Measurements from ENCODE around the gene CAMTA1.
A peak's percentile ranks its signal among the peaks of the same experiment; 100 is the strongest.

The CAMTA1 gene

DNA sequence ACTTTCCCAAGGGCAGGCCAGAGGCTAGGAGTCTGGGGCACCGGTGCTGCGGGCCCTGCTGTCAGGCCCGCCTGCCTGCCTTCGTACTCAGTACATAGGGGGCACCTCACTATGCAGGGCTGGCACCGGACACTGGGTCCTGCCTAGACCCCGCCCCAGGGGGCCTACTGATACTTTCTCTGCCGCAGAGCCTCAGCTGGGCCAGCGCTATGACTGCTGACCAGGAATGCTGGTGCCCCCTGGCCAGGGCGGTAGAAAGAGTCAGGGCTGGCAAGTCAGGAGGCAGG lies 857.1 kb downstream of the CAMTA1 start:
- no peak for DNase-seq

- no peak for DNase-seq
Observed at GRCh38 chr1:7642781-7643529, 857.7 kb downstream of the CAMTA1 start.

DNA sequence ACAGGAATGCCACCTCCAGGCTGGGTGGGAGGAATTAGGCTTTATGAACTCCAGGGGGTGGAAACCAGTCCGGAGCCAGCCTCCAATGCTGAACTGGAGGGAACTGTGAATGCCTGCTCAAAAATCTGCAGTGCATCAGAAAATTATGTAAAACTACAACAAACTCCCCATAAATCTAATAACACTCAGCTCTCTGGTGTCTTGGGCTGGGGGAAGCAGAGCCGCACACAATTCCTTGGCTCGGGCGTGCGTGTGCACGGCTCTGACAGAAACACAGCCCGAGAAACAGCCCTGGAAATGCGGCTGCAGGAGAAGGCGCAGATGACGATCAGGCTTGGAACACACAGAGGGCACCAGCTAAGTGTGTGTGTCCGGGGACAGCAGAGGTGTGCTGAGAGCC lies 858.3 kb downstream of the CAMTA1 start:
- DNase-seq, result no peak

GRCh38 chr1:7644086-7644485 lies 858.8 kb downstream of the CAMTA1 start:
- no peak for DNase-seq

GRCh38 chr1:7644961-7645750 lies 859.9 kb downstream of the CAMTA1 start:
- DNase-seq, result peak; percentile 86

GRCh38 chr1:7645751-7646048 lies 860.4 kb downstream of the CAMTA1 start:
- DNase-seq, result no peak

DNA sequence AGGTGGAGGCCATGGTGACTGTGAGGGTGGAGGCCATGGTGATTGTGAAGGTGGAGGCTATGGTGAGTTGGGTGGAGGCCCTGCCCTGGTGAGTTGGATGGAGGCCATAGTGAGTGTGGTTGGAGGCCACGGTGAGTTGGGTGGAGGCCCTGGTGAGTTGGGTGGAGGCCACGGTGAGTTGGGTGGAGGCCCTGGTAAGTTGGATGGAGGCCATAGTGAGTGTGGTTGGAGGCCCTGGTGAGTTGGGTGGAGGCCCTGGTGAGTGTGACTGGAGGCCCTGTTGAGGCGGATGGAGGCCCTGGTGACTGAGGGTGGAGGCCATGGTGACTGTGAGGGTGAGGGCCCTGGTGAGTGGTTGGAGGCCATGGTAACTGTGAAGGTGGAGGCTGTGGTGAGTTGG lies 860.9 kb downstream of the CAMTA1 start:
- DNase-seq, result no peak

DNA sequence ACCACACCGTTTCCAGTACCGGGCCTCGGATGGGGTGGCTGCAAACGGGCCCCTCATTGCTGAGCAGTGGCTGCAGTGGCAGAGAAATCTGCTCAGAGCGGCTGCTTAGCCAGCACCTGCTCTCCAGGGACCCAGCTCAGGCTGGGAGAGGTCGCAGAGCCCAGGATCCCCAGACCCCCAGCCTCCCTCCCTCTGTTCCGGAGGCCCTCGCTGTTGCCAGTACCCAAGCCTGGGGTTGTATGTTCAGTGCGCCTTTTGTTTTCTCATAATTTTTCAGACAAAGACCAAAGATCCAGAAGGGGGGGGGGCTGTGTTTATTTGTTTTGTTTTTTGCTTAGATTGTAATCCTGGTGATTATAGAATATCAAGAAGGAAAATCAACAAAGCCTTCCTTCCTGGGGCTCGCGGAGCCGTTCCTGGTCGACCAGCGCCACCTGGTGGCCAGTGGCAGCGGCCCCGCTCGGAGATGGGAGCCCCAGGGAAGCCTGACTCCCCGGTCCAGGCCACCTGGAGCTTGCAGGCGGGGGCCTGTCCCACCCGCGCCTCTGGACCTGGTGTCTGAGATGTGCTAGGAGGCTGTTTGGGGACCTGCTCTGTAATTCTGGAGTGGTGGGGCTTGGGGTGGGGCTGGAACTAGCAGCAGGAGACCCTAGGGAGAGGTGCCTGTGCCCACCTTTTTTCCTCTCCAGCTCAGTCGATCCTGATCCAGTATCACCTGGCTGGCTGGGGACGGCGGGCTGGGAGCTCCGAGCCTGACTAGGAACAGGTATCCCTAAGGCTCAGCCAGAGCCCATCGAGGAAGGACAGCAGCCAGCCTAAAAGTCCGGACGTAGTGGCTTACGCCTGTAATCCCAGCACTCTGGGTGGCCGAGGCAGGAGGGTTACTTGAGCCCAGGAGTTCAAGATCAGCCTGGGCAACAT lies 862.0 kb downstream of the CAMTA1 start:
- no peak for DNase-seq

- DNase-seq, result no peak
Observed at GRCh38 chr1:7648761-7649384, 863.6 kb downstream of the CAMTA1 start.

DNA sequence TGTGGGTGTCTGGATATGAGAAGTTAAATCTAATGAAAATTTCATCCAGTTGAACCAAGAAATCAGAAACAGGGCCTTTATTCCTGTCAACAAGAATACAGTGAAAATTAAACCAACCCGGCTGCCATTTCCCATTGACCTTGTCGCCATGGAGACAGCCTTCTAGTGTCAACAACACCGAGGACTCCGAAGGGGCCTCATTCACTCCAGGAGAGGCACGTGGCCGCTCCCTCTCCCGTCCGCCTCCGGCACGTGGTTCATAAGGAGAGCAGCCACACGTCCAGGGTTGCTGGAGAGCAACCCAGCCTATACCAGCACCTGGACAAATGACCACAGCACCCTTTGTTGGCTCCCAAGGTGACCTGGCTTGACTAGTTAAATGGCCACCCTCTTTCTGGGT lies 865.5 kb downstream of the CAMTA1 start:
- peak; percentile 15 for DNase-seq

DNA sequence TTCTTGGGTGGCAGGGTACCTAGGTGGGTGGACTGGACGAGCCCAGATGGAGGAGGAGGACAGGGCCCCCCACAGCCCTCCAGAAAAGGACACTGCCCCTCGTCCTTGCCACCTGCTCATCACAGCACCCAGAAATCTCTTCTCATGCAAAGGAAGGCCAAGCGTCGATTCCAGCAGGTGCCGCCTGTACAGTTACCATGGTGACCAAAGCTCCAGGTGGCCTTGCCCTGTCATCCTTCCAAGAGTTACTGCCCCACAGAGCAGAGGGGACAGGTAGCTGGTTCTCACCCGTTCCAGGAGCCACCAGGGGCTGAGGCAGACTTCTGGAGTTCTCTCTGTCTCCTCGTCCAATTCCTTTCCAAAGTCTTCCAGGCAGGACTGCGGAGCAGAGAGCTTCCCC lies 865.9 kb downstream of the CAMTA1 start:
- DNase-seq, result no peak

DNA sequence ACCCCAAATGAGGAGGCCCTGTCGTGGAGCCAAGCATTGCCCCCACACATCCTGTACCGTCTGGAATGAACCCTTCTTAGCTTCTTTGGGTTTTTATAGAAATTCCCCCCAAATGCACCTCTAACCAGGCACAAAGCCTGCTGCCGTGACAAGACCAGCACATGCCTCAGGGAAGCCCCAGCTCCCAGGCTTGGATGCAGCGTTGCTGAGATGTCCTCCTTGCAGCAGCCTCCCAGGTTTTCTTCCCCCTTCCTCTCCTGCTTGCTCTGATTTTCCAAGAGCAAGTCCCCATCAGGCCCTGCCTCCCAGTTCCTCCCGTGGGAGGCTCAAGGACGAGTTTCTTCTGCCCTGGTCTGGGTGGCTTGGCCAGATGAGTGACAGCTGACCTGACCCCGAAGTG lies 866.8 kb downstream of the CAMTA1 start:
- DNase-seq, result no peak

GRCh38 chr1:7652515-7653098 lies 867.4 kb downstream of the CAMTA1 start:
- no peak for DNase-seq

DNA sequence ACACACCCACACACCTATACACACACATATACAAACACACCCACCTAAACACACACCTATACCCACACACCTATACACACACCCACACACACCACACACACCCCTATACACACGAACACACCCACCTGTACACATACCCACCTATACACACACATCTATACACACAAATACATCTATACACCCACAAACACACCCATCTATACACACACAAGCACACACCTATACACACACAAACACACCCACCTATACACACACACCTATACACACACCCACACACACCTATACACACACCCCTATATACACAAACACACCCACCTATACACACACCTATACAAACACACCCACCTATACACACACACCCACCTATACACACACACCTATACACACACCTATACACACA lies 869.5 kb downstream of the CAMTA1 start:
- DNase-seq, result no peak

GRCh38 chr1:7655354-7655753 lies 870.1 kb downstream of the CAMTA1 start:
- no peak for DNase-seq

DNA sequence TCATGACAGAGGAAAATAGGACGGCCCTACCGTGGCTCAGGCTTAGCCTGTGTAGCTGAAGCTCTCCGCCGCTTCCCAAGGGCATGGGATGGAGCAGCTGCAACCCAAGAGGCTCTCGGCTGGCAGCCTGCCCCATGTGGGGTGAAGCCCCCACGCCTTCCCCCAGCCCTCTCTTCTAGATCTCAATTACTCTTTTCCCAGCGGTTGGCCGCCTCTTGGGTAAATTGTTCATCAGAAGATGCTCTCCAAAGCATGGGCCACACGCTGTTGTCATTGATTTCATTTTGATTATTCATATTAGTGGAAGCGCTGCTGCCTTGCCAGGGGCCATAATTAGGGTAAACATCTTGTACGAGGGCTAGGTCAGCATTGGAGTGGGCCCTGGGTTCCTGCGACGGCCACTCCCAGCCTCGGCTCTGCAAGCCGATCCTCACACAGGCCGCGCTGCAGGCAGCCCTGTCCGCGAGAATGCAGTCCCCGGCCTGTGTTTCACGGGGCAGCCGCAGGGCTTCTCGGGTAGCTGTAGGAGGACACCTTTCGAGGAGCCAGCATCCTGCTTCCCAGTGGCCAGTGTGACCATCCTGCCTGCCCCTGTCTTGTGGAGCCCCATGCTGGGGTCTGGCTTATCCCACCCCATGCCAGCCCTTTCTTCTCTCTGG lies 871.4 kb downstream of the CAMTA1 start:
- no peak for DNase-seq

DNA sequence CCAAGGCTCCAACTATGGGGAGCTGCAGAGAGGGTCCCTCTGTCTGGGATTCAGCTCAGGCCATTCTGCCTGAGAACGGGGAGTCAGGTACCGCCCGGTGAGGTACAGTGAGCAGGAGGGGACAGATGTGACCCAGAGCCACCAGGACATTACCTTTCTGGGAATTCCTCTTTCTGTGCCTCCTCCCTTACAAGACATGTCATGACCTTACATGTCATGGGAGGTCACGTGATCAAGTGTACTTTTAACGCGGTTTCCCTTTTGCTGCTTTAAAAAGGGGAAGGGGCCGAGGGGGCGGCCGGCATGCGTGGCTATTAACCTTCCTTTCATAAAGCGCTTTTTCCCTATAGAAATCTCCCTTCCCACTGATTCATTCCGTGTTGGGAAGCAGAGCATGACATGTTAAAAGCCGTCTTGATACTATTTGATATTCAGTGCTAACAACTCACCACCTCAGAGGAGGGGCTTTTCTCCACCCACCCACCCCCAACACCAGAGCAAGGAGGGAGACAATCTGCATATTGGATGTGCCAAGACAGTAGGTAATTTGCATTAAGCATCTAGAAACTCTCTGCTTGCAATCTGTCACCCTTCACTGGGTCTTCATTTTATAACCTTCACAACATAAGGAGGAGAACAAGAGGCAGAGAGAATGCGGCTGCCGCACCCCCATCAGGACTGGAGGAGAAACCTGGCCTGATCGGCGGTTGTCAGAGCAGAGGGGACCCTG lies 872.2 kb downstream of the CAMTA1 start:
- no peak for DNase-seq

GRCh38 chr1:7658099-7658498 lies 872.8 kb downstream of the CAMTA1 start:
- DNase-seq, result no peak

DNA sequence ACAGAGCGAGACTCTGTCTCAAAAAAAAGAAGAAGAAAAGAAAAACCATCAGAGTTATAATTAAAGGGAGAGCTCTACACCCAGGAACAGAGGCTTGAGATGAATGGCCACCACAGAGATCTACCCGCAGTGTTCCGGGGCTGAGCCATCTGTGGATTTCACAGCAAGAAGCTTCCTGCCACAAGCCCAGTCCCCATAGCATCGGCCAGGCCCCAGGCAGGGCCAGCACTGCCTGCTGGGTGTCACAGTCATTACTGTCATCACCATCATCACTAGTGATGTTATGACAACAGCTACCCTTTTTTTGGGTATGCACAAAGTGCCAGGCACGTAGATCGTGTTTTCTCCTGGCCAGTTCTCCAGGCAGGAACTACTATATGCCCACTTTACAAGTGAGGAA lies 874.3 kb downstream of the CAMTA1 start:
- no peak for DNase-seq

DNA sequence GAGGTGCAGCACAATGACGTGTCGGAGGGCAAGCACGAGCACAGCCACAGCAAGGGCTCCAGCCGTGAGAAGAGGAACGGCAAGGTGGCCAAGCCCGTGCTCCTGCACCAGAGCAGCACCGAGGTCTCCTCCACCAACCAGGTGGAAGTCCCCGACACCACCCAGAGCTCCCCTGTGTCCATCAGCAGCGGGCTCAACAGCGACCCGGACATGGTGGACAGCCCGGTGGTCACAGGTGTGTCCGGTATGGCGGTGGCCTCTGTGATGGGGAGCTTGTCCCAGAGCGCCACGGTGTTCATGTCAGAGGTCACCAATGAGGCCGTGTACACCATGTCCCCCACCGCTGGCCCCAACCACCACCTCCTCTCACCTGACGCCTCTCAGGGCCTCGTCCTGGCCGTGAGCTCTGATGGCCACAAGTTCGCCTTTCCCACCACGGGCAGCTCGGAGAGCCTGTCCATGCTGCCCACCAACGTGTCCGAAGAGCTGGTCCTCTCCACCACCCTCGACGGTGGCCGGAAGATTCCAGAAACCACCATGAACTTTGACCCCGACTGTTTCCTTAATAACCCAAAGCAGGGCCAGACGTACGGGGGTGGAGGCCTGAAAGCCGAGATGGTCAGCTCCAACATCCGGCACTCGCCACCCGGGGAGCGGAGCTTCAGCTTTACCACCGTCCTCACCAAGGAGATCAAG lies 878.3 kb downstream of the CAMTA1 start:
- no peak for DNase-seq

All from SHP77 treated with DMSO at 0.1 percent for 48 hours (cell line).